Measurements from ENCODE around the gene PRPF19. TPM values are rescaled to one million over a fixed set of nuclear protein-coding genes. Genes with fewer than 3 reads are reported as not detected.

PRPF19 gene
- polyA plus RNA-seq, 1 donor from 2014 or later = 71.3 TPM

GRCh38 chr11:60919320-60919719 lies 12.9 kb upstream of the PRPF19 start:
- TF ChIP-seq MXI1 (conservative IDR thresholded peaks at IDR 0.05; ENCODE audit: poor library complexity, severe bottlenecking) (no peak), SMC3 (conservative IDR thresholded peaks at IDR 0.05; ENCODE audit: poor library complexity) (no peak), EP300 (conservative IDR thresholded peaks at IDR 0.05; ENCODE audit: poor library complexity, severe bottlenecking) (no peak)
- Histone ChIP-seq H3K79me2 (replicated peaks; ENCODE audit: insufficient read depth, low read length) (peaks cover 47% of the 10 kb centered on the region), H3K27me3 (ENCODE audit: insufficient read depth, low read depth, low read length) (no peaks in the 10 kb centered on the region), H3K4me3 (ENCODE audit: low read length) (no peak overlapping the region), H3K9me3 (ENCODE audit: low read length) (no peaks in the 10 kb centered on the region), H4K20me1 (ENCODE audit: insufficient read depth) (no peaks in the 10 kb centered on the region), H3K4me2 (ENCODE audit: low read length) (no peak overlapping the region), H3K9me2 (ENCODE audit: insufficient read depth, low read length) (no peaks in the 10 kb centered on the region), H3K27ac (ENCODE audit: low read length) (no peak overlapping the region), H3K36me3 (ENCODE audit: insufficient read depth, low read length) (no peaks in the 10 kb centered on the region), H3F3A (ENCODE audit: insufficient read depth, low read length, poor library complexity, severe bottlenecking) (no peaks in the 10 kb centered on the region), H2AFZ (ENCODE audit: low read depth, low read length) (no peak overlapping the region), H3K9ac (ENCODE audit: low read length) (no peak overlapping the region)

GRCh38 chr11:60918939-60919265 lies 12.5 kb upstream of the PRPF19 start:
- no peaks in the 10 kb centered on the region for H3K27me3 ChIP-seq (ENCODE audit: insufficient read depth, low read depth, low read length)

GRCh38 chr11:60918251-60918938 lies 12.0 kb upstream of the PRPF19 start:
- Histone ChIP-seq H4K20me1 (ENCODE audit: insufficient read depth) (no peaks in the 10 kb centered on the region), H3K9me2 (ENCODE audit: insufficient read depth, low read length) (no peaks in the 10 kb centered on the region), H3K9ac (ENCODE audit: low read length) (no peak overlapping the region), H3F3A (ENCODE audit: insufficient read depth, low read length, poor library complexity, severe bottlenecking) (no peaks in the 10 kb centered on the region), H2AFZ (ENCODE audit: low read depth, low read length) (no peak overlapping the region), H3K36me3 (ENCODE audit: insufficient read depth, low read length) (no peaks in the 10 kb centered on the region), H3K27ac (ENCODE audit: low read length) (no peak overlapping the region), H3K4me2 (ENCODE audit: low read length) (no peak overlapping the region), H3K9me3 (ENCODE audit: low read length) (no peaks in the 10 kb centered on the region), H3K27me3 (ENCODE audit: insufficient read depth, low read depth, low read length) (no peaks in the 10 kb centered on the region), H3K4me3 (ENCODE audit: low read length) (no peak overlapping the region), H3K79me2 (replicated peaks; ENCODE audit: insufficient read depth, low read length) (peaks cover 40% of the 10 kb centered on the region)
- no peak for TF ChIP-seq EZH2 (IDR thresholded peaks at IDR 0.05; ENCODE audit: borderline replicate concordance, insufficient read depth, low read length, poor library complexity, severe bottlenecking)
- no peak for TF ChIP-seq CTCF (IDR thresholded peaks at IDR 0.05; ENCODE audit: poor library complexity, severe bottlenecking)
- no peak for TF ChIP-seq TAF1 (IDR thresholded peaks at IDR 0.05; ENCODE audit: low read depth)
- no peak for TF ChIP-seq POLR2AphosphoS5 (IDR thresholded peaks at IDR 0.05)
- TF ChIP-seq MXI1 (conservative IDR thresholded peaks at IDR 0.05; ENCODE audit: poor library complexity, severe bottlenecking) = no peak
- TF ChIP-seq RAD21 (conservative IDR thresholded peaks at IDR 0.05) = no peak
- TF ChIP-seq SMC3 (conservative IDR thresholded peaks at IDR 0.05; ENCODE audit: poor library complexity) = no peak
- no peak for TF ChIP-seq EP300 (conservative IDR thresholded peaks at IDR 0.05; ENCODE audit: poor library complexity, severe bottlenecking)
- TF ChIP-seq REST (IDR thresholded peaks at IDR 0.05; ENCODE audit: borderline replicate concordance) = no peak

More at GRCh38 chr11:60918939-60919265, 12.5 kb upstream of the PRPF19 start:
- Histone ChIP-seq H3K27ac (ENCODE audit: low read length) (no peak overlapping the region), H4K20me1 (ENCODE audit: insufficient read depth) (no peaks in the 10 kb centered on the region), H3K9me3 (ENCODE audit: low read length) (no peaks in the 10 kb centered on the region), H3K9ac (ENCODE audit: low read length) (no peak overlapping the region), H3K9me2 (ENCODE audit: insufficient read depth, low read length) (no peaks in the 10 kb centered on the region), H3K4me2 (ENCODE audit: low read length) (no peak overlapping the region), H3K79me2 (replicated peaks; ENCODE audit: insufficient read depth, low read length) (peaks cover 43% of the 10 kb centered on the region), H2AFZ (ENCODE audit: low read depth, low read length) (no peak overlapping the region), H3K36me3 (ENCODE audit: insufficient read depth, low read length) (no peaks in the 10 kb centered on the region), H3F3A (ENCODE audit: insufficient read depth, low read length, poor library complexity, severe bottlenecking) (no peaks in the 10 kb centered on the region), H3K4me3 (ENCODE audit: low read length) (no peak overlapping the region)
- TF ChIP-seq RAD21 (conservative IDR thresholded peaks at IDR 0.05) (no peak), EZH2 (IDR thresholded peaks at IDR 0.05; ENCODE audit: borderline replicate concordance, insufficient read depth, low read length, poor library complexity, severe bottlenecking) (no peak), TAF1 (IDR thresholded peaks at IDR 0.05; ENCODE audit: low read depth) (no peak), MXI1 (conservative IDR thresholded peaks at IDR 0.05; ENCODE audit: poor library complexity, severe bottlenecking) (no peak)

All from neural cell (in vitro differentiated cells).